ENCODE results near the gene DDTL. TPM values are rescaled to one million over a fixed set of nuclear protein-coding genes. Genes with fewer than 3 reads are reported as not detected.
"Not testable (repeated sequence)": the region's sequence is repeated elsewhere in the genome, so short reads cannot be mapped to it uniquely, and the experiment has no call there.

Gene DDTL
- total RNA-seq, 2 donors from 2014 or later = 2.4 to 3.5 TPM

DNA sequence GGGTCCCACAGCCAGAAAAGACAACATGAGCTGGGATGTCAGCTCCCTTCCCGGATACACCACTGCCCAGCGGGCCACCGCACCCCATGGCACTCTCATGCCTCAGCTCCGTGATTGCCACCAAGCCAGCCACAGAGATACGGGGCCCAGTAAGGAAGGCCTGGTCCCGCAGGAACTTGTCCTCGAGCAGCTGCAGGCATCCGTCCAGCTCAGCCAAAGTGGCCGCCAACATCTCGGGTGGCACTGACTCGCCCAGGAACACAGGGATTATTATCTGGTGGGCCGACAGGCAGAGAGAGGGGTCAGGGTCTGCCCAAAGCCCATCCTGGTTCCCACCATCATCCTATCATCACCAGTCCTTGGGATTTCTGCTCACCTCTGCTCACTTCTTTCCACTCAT, 10.6 kb downstream of the DDTL start:
- ATAC-seq; H3K27ac Mint-ChIP-seq; H3K4me3 Mint-ChIP-seq; DNase-seq; H3K4me1 Mint-ChIP-seq; H3K27me3 Mint-ChIP-seq; H3K36me3 Mint-ChIP-seq (ENCODE audit: low read depth); H3K9me3 ChIP-seq (ENCODE audit: control insufficient read depth, low read length, poor library complexity, severe bottlenecking): not testable (repeated sequence)

DNA sequence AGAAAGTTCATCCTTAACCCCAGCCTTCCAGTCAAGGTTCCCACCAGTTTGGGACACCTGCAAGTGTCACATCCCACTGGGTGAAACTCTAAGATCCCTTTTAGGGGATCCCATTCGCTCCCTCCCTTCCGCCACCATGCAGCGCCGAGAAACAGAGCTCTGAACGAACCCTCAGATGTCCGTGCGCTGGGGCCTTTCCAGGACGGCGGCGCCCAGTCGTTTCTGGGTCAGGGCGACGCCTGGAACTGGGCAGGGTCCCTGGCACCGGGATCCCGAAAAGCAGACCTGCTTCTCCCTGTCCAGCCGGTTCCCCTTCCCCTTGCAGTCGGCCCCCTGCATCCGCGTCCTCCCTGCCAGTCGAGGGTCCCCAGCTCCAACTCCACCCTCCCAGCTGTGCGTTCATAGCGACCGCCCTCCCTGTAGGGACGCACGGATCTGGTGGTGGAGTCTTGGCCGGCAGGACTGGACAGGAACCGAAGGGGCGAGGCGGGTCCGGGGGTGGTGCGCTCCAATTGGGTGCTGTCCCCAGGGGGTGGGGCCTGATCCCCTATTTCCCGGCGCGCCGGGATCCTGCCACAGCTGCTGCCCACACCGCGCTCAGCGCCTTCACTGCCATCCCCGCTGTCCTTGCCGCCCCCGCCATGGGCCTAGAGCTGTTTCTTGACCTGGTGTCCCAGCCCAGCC, 13.0 kb downstream of the DDTL start, which contains the start of gene GSTT2:
GSTT2 (plus strand) TSS at position 578 of the 684 bp plus-strand sequence.
- not testable (repeated sequence) for H3K27ac Mint-ChIP-seq; H3K36me3 Mint-ChIP-seq (ENCODE audit: low read depth); H3K4me3 Mint-ChIP-seq; DNase-seq; H3K27me3 Mint-ChIP-seq; ATAC-seq; H3K4me1 Mint-ChIP-seq; H3K9me3 ChIP-seq (ENCODE audit: control insufficient read depth, low read length, poor library complexity, severe bottlenecking)

GRCh38 chr22:23980567-23980966, 13.9 kb downstream of the DDTL start:
- not testable (repeated sequence) for H3K9me3 ChIP-seq (ENCODE audit: control insufficient read depth, low read length, poor library complexity, severe bottlenecking); DNase-seq; ATAC-seq; H3K27ac Mint-ChIP-seq; H3K27me3 Mint-ChIP-seq; H3K36me3 Mint-ChIP-seq (ENCODE audit: low read depth); H3K4me1 Mint-ChIP-seq; H3K4me3 Mint-ChIP-seq

GRCh38 chr22:23984430-23984829, 17.7 kb downstream of the DDTL start:
- Mint-ChIP-seq H3K4me3 (no peak overlapping the region), H3K27me3 (peaks cover 17% of the 10 kb centered on the region), H3K4me1 (peaks cover 10% of the 10 kb centered on the region), H3K27ac (peak overlapping the region; percentile 27), H3K36me3 (ENCODE audit: low read depth) (peaks cover 5% of the 10 kb centered on the region)
- no peaks in the 10 kb centered on the region for H3K9me3 ChIP-seq (ENCODE audit: control insufficient read depth, low read length, poor library complexity, severe bottlenecking)
- ATAC-seq (peak; percentile 92), DNase-seq (peak in 2 of 3 donors; percentile 21 to 35)

DNA sequence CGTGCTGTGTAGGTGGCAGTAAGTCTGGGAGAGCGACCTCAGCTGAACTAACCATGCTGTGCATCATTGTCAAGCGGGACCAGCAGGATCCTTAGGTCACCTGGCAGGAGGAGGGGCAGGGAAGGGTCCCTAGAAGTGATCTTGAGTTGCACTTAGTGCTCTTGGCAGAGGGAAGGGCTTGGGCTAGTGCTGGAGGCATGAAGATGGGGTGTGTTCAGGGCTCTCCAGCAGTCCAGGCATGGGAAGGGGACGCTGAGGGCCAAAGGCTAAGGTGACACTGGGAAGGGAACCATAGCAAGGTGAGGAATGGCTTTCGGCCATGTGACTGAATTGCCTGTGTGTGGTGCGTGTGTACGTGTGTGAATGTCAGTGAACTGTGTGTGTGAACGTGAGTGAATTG, 19.4 kb downstream of the DDTL start:
- H3K9me3 ChIP-seq (ENCODE audit: control insufficient read depth, low read length, poor library complexity, severe bottlenecking); DNase-seq; H3K4me3 Mint-ChIP-seq; H3K36me3 Mint-ChIP-seq (ENCODE audit: low read depth); H3K27ac Mint-ChIP-seq; ATAC-seq: not testable (repeated sequence)
- peaks cover 12% of the 10 kb centered on the region for H3K4me1 Mint-ChIP-seq
- peaks cover 17% of the 10 kb centered on the region for H3K27me3 Mint-ChIP-seq

DNA sequence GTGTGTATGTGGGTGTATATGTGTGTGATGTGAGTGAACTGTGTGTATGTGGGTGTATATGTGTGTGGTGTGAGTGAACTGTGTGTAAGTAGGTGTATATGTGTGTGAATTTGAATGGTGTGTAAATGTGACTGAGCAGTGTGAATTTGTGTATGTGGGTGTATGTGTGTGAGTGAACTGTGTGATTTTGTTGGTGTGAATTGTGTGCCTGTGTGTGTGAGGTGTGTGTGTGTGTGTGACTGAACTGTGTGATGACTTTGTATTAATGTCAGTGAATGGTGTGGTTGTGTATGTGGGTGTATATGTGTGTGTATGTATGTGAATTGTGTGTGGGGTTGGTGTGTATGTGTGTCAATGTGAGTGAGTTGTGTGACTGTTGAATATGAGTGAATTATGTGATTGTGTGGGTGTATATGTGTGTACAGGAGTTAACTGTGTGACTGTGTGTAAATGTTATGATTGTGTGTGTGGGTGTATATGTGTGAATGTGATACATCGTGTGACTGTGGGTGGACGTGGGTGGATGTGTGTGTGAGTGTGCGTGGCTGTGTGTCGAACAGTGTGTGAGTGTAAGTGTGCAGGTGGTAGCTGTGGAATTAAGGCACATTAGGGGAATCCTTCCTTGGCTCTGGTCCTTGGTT, 20.0 kb downstream of the DDTL start:
- H3K9me3 ChIP-seq (ENCODE audit: control insufficient read depth, low read length, poor library complexity, severe bottlenecking); H3K36me3 Mint-ChIP-seq (ENCODE audit: low read depth); DNase-seq; ATAC-seq; H3K27ac Mint-ChIP-seq; H3K4me3 Mint-ChIP-seq: not testable (repeated sequence)
- Mint-ChIP-seq H3K27me3 (peaks cover 17% of the 10 kb centered on the region), H3K4me1 (peaks cover 12% of the 10 kb centered on the region)

GRCh38 chr22:23989583-23990244, 23.0 kb downstream of the DDTL start:
- not testable (repeated sequence) for H3K4me3 Mint-ChIP-seq; H3K4me1 Mint-ChIP-seq; DNase-seq; H3K9me3 ChIP-seq (ENCODE audit: control insufficient read depth, low read length, poor library complexity, severe bottlenecking); H3K27ac Mint-ChIP-seq; H3K36me3 Mint-ChIP-seq (ENCODE audit: low read depth); ATAC-seq
- H3K27me3 Mint-ChIP-seq = peaks cover 13% of the 10 kb centered on the region

DNA sequence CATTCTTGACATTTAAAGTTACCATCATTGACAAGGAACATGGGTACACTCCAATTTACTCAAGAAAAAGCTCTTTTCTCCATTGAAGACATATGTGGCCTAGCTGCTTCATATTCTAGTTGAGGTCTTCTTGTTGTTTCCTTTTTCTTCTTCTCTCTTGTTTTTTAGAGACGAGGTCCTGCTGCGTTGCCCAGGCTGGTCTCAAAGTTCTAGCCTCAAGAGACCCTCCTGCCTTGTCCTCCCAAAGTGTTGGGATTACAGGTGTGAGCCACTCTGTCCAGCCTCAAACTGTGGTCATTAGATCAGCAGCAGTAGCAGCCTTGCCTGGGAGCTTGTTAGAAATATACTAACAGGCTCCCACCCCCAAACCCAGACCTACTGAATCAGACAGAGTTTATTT, 26.4 kb downstream of the DDTL start:
- H3K27ac Mint-ChIP-seq = peak overlapping the region; percentile 54
- not testable (repeated sequence) for ATAC-seq; DNase-seq; H3K27me3 Mint-ChIP-seq; H3K36me3 Mint-ChIP-seq (ENCODE audit: low read depth); H3K4me3 Mint-ChIP-seq; H3K9me3 ChIP-seq (ENCODE audit: control insufficient read depth, low read length, poor library complexity, severe bottlenecking)
- peaks cover 11% of the 10 kb centered on the region for H3K4me1 Mint-ChIP-seq

DNA sequence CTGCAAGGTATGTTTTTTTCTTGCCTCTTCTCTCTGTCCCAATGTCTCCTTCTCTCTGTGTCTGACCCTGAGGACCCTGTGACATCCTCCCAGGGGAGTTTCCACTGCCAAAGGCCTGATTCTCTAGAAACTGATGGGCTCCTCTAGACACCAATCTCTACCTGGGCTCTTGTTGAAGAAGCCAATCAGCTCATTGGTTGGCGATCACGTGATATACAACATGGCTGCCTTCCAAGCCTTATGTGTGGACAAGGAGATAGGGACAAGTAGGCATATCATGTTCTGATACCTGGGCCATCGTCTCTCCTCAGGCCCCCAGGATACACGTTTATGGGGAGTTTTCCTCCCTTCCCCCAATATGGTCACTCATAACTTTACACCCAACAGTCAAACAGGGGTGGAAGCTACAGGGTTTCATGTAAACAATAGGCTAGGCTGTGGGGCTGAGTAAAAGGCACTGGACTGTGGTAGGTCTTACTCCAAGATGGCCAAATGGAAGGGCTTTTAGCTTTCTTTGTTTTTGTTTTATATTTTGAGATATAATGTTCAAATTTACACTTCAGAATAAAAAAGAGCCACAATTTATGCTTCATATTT, 27.0 kb downstream of the DDTL start:
- not testable (repeated sequence) for H3K36me3 Mint-ChIP-seq (ENCODE audit: low read depth); DNase-seq; H3K27me3 Mint-ChIP-seq; H3K4me3 Mint-ChIP-seq; ATAC-seq; H3K9me3 ChIP-seq (ENCODE audit: control insufficient read depth, low read length, poor library complexity, severe bottlenecking)
- peak overlapping the region; percentile 54 for H3K27ac Mint-ChIP-seq
- H3K4me1 Mint-ChIP-seq = peaks cover 11% of the 10 kb centered on the region

- no peaks in the 10 kb centered on the region for H3K9me3 ChIP-seq (ENCODE audit: control insufficient read depth, low read length, poor library complexity, severe bottlenecking)
- H3K27me3 Mint-ChIP-seq = peaks cover 15% of the 10 kb centered on the region
- H3K27ac Mint-ChIP-seq = no peak overlapping the region
Observed at GRCh38 chr22:23997092-23997491, 30.4 kb downstream of the DDTL start.

GRCh38 chr22:23999779-24000178, 33.1 kb downstream of the DDTL start:
- H3K36me3 Mint-ChIP-seq (ENCODE audit: low read depth); ATAC-seq; DNase-seq; H3K4me3 Mint-ChIP-seq; H3K9me3 ChIP-seq (ENCODE audit: control insufficient read depth, low read length, poor library complexity, severe bottlenecking): not testable (repeated sequence)
- H3K4me1 Mint-ChIP-seq = peaks cover 14% of the 10 kb centered on the region
- peak overlapping the region; percentile 34 for H3K27ac Mint-ChIP-seq
- H3K27me3 Mint-ChIP-seq = peaks cover 31% of the 10 kb centered on the region

More at GRCh38 chr22:23997092-23997491, 30.4 kb downstream of the DDTL start:
- no peaks in the 10 kb centered on the region for H3K36me3 Mint-ChIP-seq (ENCODE audit: low read depth)
- no peak overlapping the region for H3K4me3 Mint-ChIP-seq
- peaks cover 13% of the 10 kb centered on the region for H3K4me1 Mint-ChIP-seq
- DNase-seq (no peak), ATAC-seq (no peak)

GRCh38 chr22:24001314-24001713, 34.6 kb downstream of the DDTL start:
- no peaks in the 10 kb centered on the region for H3K9me3 ChIP-seq (ENCODE audit: control insufficient read depth, low read length, poor library complexity, severe bottlenecking)
- Mint-ChIP-seq H3K4me3 (no peak overlapping the region), H3K4me1 (peaks cover 13% of the 10 kb centered on the region), H3K36me3 (ENCODE audit: low read depth) (peaks cover 2% of the 10 kb centered on the region), H3K27me3 (peaks cover 31% of the 10 kb centered on the region), H3K27ac (no peak overlapping the region)
- DNase-seq (no peak), ATAC-seq (no peak)

DNA sequence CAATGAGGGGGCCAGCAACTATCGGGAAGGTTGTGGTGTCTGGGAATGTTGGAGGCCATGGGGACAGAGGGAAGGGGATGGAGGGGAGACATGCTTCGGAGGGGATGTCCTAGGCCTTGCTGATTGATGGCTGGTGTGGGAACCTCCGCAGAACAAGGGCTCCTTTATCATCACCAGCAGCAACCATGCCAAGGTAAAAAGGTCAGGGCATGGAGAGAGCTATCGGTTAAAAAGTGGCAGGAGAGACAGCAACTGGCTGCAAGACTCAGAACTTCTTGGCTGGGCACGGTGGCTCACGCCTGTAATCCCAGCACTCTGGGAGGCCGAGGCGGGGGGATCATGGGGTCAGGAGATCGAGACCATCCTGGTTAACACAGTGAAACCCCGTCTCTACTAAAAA, 35.6 kb downstream of the DDTL start:
- no peak overlapping the region for H3K27ac Mint-ChIP-seq
- H3K4me1 Mint-ChIP-seq = peaks cover 11% of the 10 kb centered on the region
- H3K27me3 Mint-ChIP-seq = peaks cover 31% of the 10 kb centered on the region
- no peak for DNase-seq
- ATAC-seq = no peak
- peaks cover 2% of the 10 kb centered on the region for H3K36me3 Mint-ChIP-seq (ENCODE audit: low read depth)
- no peak overlapping the region for H3K4me3 Mint-ChIP-seq
- H3K9me3 ChIP-seq (ENCODE audit: control insufficient read depth, low read length, poor library complexity, severe bottlenecking) = no peaks in the 10 kb centered on the region
